ENCODE measurements around the gene RAB27A. TPM values are rescaled to one million over a fixed set of nuclear protein-coding genes. Genes with fewer than 3 reads are reported as not detected.
"Not testable (repeated sequence)": the region's sequence is repeated elsewhere in the genome, so short reads cannot be mapped to it uniquely, and the experiment has no call there.

RAB27A gene
- total RNA-seq, 2 donors from 2014 or later = 5.0 to 7.9 TPM

GRCh38 chr15:55322467-55322866 lies 32.9 kb upstream of the RAB27A start:
- Histone ChIP-seq H3K27me3 (no peaks in the 10 kb centered on the region), H3K27ac (no peak overlapping the region), H3K4me3 (no peak overlapping the region), H3K4me1 (peaks cover 0 to 21% of the 10 kb centered on the region in 2 donors), H3K9me3 (no peaks in the 10 kb centered on the region), H3K36me3 (no peaks in the 10 kb centered on the region)
- DNase-seq (ENCODE audit: low spot score) = no peak
- TF ChIP-seq, protein P1, sequence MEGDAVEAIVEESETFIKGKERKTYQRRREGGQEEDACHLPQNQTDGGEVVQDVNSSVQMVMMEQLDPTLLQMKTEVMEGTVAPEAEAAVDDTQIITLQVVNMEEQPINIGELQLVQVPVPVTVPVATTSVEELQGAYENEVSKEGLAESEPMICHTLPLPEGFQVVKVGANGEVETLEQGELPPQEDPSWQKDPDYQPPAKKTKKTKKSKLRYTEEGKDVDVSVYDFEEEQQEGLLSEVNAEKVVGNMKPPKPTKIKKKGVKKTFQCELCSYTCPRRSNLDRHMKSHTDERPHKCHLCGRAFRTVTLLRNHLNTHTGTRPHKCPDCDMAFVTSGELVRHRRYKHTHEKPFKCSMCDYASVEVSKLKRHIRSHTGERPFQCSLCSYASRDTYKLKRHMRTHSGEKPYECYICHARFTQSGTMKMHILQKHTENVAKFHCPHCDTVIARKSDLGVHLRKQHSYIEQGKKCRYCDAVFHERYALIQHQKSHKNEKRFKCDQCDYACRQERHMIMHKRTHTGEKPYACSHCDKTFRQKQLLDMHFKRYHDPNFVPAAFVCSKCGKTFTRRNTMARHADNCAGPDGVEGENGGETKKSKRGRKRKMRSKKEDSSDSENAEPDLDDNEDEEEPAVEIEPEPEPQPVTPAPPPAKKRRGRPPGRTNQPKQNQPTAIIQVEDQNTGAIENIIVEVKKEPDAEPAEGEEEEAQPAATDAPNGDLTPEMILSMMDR (IDR thresholded peaks at IDR 0.05) = no peak

GRCh38 chr15:55320963-55321362 lies 31.4 kb upstream of the RAB27A start:
- Histone ChIP-seq H3K36me3 (no peaks in the 10 kb centered on the region), H3K27me3 (no peaks in the 10 kb centered on the region), H3K9me3 (no peaks in the 10 kb centered on the region), H3K27ac (no peak overlapping the region), H3K4me1 (peaks cover 0 to 28% of the 10 kb centered on the region in 2 donors), H3K4me3 (no peak overlapping the region)
- DNase-seq (ENCODE audit: low spot score) = no peak
- TF ChIP-seq, protein P1 (IDR thresholded peaks at IDR 0.05) = no peak

GRCh38 chr15:55320238-55320550 lies 30.6 kb upstream of the RAB27A start:
- H3K36me3 ChIP-seq = no peaks in the 10 kb centered on the region
- no peaks in the 10 kb centered on the region for H3K27me3 ChIP-seq
- H3K4me1 ChIP-seq = peaks cover 0 to 28% of the 10 kb centered on the region in 2 donors
- H3K9me3 ChIP-seq = no peaks in the 10 kb centered on the region
- no peak overlapping the region for H3K27ac ChIP-seq
- no peak for DNase-seq (ENCODE audit: low spot score)
- no peak overlapping the region for H3K4me3 ChIP-seq
- TF ChIP-seq, protein P1 (IDR thresholded peaks at IDR 0.05) = no peak

- DNase-seq (ENCODE audit: low spot score) = no peak
- peaks cover 0 to 28% of the 10 kb centered on the region in 2 donors for H3K4me1 ChIP-seq
- no peaks in the 10 kb centered on the region for H3K9me3 ChIP-seq
- H3K27me3 ChIP-seq = no peaks in the 10 kb centered on the region
- TF ChIP-seq, protein P1 (IDR thresholded peaks at IDR 0.05) = no peak
- H3K27ac ChIP-seq = peak overlapping the region; percentile 79 to 95
- H3K36me3 ChIP-seq = no peaks in the 10 kb centered on the region
- peak overlapping the region; percentile 76 to 82 for H3K4me3 ChIP-seq
Measured at GRCh38 chr15:55319537-55320237, 30.1 kb upstream of the RAB27A start.

DNA sequence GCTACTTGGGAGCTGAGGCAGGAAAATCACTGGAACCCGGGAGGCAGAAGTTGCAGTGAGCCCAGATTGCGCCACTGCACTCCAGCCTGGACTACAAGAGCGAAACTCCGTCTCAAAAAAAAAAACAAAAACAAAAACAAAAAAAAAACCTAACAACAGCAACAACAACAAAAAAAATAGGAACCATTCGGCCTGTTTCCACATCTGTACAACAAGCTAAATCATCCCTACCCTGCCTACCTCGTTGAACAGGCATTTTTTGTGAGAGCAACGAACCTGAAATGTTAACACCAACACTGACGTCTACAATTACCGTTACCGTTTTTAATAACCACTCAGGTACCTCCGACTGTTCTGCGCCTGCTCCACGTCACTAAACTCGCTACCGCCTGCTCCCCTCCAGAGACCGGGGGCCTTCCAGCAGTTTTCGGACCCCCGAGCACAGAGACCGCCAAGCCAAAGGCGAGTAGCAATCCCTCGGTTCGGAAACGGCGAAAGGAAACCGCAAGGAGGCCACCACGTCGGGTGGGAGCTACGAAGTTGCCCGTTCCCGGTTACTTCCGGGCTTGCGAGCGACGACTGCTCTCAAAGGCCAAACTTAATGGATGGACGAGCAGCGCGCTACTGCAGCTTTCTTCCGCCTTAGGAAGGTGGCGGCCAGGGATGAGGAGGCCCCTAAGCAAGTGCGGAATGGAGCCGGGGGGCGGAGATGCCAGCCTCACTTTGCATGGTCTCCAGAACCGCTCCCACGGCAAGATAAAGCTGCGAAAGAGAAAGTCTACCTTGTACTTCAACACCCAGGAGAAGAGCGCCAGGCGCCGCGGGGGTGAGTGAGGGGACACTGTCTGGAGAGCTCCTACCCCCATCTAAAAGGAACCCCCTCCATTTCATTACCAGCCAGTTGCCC lies 29.2 kb upstream of the RAB27A start, which contains the start of the genes PIGB and PIGBOS1:
TSS of gene PIGB (plus strand) at position 635 of the 907 bp plus-strand sequence. CDS start at position 664, 29 bp downstream.
TSS of gene PIGBOS1 (minus strand) at position 536 of the 907 bp plus-strand sequence. CDS start 1,331 bp downstream, outside the sequence.
- H3K36me3 ChIP-seq = no peaks in the 10 kb centered on the region
- peak; percentile 89 for DNase-seq (ENCODE audit: low spot score)
- peak within 1 kb of the TSS; percentile 76 to 82 for H3K4me3 ChIP-seq
- H3K27me3 ChIP-seq = no peaks in the 10 kb centered on the region
- TF ChIP-seq, protein P1 (IDR thresholded peaks at IDR 0.05) = peak in 1 of 2 donors; percentile 24
- H3K9me3 ChIP-seq = no peaks in the 10 kb centered on the region
- peaks cover 0 to 28% of the 10 kb centered on the region in 2 donors for H3K4me1 ChIP-seq
- H3K27ac ChIP-seq = peak within 1 kb of the TSS; percentile 79 to 95

GRCh38 chr15:55302801-55303200 lies 13.2 kb upstream of the RAB27A start:
- H3K9me3 ChIP-seq; H3K36me3 ChIP-seq; H3K4me1 ChIP-seq; H3K27ac ChIP-seq; H3K4me3 ChIP-seq; DNase-seq (ENCODE audit: low spot score); H3K27me3 ChIP-seq: not testable (repeated sequence)
